NCI-H774 (cell line): ENCODE measurements around the gene RNF40.

Source experiments
- DNase-seq: peaks from one replicate; lab custom pipeline; 2025; lab: John Stamatoyannopoulos, UW

The RNF40 gene

DNA sequence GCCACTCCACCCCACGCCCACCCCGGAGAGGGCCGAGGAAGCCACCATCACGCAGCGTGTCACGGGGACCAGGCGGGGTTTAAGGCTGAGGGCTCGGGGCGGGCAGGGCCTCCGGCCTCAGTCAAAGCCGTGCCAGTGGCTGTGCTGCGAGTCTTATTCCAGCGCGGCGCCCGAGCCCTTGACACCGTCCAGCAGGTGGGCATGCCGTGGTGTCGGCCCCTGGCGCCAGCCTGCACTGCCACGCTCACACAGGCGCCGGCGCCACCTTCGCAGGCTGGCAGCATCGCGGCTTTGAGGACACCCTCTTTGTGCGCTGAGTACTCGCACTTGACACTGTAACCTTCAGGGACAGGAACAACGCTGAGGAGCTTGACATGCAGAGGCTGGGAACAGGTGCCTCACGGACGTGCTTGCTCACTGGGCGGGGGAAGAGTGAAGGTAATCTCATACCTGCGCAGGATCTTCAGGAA, 58.9 kb downstream of the RNF40 start:
- peak; percentile 69 for DNase-seq

DNA sequence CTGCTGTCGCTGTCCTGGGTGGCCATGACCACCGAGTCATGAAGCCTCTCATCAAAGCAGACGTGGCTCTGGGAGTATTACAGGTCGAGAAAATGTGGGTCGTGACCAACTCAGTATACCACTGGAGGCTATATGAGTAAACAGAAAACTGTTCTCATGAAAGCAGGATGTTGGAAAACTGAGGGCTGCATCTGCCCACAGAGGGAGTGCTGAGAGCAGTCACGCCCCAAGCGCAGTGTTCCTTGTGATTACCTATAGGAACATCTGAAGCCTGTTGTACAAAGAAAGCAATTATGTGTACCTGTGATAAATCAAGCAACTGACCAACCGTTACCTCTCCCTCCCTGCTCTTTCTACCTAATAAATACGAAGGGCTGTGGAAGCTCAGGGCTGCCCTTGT, 59.3 kb downstream of the RNF40 start:
- DNase-seq: peak; percentile 44

DNA sequence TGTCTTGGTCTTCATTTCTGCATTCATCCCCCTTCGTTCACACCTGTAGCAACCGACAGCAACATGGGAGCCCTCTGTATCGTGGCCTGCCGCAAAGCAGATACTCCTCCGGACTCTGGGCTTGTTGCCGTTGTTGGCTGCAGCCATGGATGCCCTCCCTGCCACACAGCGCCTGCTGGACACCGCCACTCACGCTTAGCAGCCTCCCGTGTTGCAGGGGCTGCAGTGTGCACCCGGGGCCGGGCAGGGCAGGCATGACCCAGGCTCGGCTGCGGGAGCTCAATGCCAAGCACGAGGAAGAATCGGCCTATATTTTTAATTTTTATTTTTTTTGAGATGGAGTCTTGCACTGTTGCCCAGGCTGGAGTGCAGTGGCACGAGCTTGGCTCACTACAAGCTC, 59.8 kb downstream of the RNF40 start:
- DNase-seq: no peak
